A549 (cell line): ENCODE data around the gene HMOX1.

Source experiments
- BHLHE40 ChIP-seq: IDR thresholded peaks from 2 replicates; pipeline ENCODE4 v1.6.1; 2012; ENCODE audit warnings: low read depth, low read length, inconsistent platforms
- TF ChIP-seq, protein P1 (sequence below): fragments of >200 bp; sonication (Bioruptor Twin); formaldehyde crosslinking; IDR thresholded peaks from 3 replicates; pipeline ENCODE4 v1.5.1; 2016

DNA sequence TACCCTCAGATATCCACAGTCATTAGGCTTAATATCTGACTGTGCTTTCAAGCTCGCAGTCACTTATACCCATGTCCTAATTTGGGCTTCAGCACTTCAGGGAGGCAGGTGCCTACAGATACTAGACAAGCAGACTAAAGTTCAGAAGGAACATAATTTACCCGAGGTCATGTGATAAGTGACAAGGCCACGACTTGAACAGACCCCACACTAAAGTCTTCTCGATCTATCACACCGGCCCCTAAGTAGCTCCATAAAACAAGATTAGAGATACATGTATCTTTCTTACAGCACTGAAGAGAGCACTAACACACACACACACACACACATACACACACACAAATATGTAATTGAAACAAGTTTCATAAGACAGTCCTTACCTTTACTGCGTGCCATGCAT lies 48.6 kb upstream of the HMOX1 start:
- no peak for TF ChIP-seq BHLHE40
- TF ChIP-seq, protein P1, sequence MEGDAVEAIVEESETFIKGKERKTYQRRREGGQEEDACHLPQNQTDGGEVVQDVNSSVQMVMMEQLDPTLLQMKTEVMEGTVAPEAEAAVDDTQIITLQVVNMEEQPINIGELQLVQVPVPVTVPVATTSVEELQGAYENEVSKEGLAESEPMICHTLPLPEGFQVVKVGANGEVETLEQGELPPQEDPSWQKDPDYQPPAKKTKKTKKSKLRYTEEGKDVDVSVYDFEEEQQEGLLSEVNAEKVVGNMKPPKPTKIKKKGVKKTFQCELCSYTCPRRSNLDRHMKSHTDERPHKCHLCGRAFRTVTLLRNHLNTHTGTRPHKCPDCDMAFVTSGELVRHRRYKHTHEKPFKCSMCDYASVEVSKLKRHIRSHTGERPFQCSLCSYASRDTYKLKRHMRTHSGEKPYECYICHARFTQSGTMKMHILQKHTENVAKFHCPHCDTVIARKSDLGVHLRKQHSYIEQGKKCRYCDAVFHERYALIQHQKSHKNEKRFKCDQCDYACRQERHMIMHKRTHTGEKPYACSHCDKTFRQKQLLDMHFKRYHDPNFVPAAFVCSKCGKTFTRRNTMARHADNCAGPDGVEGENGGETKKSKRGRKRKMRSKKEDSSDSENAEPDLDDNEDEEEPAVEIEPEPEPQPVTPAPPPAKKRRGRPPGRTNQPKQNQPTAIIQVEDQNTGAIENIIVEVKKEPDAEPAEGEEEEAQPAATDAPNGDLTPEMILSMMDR: no peak
